GM19395 (cell line): ENCODE data around the gene SLC25A53.
"Not testable (repeated sequence)": the region's sequence is repeated elsewhere in the genome, so short reads cannot be mapped to it uniquely, and the experiment has no call there.

Source experiments
- ATAC-seq: cut with Tn5 transposase; IDR thresholded peaks from one replicate; pipeline ENCODE4 v1.9.1; 2021; ENCODE audit warnings: mild to moderate bottlenecking, moderate library complexity; ENCODE audit not compliant: unreplicated experiment

Gene SLC25A53

GRCh38 chrX:104075778-104076445 lies 80.9 kb downstream of the SLC25A53 start, which contains the start of gene TMSB15C:
Gene TMSB15C (minus strand): TSS chrX:104076236.
- peak; percentile 96 for ATAC-seq

GRCh38 chrX:104062636-104063035 lies 94.2 kb downstream of the SLC25A53 start:
- ATAC-seq, result not testable (repeated sequence)

GRCh38 chrX:104054956-104055355 lies 101.9 kb downstream of the SLC25A53 start:
- ATAC-seq, result not testable (repeated sequence)
